ENCODE results near the gene EPC2.

GRCh38 chr2:148684507-148684906, 40.0 kb downstream of the EPC2 start:
- TF ChIP-seq CTCF (conservative IDR thresholded peaks at IDR 0.05; ENCODE audit: low read depth in 2 of 2) = no peak
- no peak for TF ChIP-seq EZH2phosphoT487 (IDR thresholded peaks at IDR 0.05; ENCODE audit: unreplicated experiment)
- TF ChIP-seq ETS1 (IDR thresholded peaks at IDR 0.05) = no peak
- no peak for TF ChIP-seq CREB1 (CRISPR knock-in tag; IDR thresholded peaks at IDR 0.05; ENCODE audit: low read depth)
- TF ChIP-seq REST (IDR thresholded peaks at IDR 0.05; ENCODE audit: unreplicated experiment) = no peak
- no peak for TF ChIP-seq POLR2AphosphoS5 (IDR thresholded peaks at IDR 0.05; ENCODE audit: low read depth)
- no peak for TF ChIP-seq EZH2 (IDR thresholded peaks at IDR 0.05; ENCODE audit: low read depth, unreplicated experiment)
- no peak for TF ChIP-seq NANOG (IDR thresholded peaks at IDR 0.05; ENCODE audit: borderline replicate concordance)
- no peak for TF ChIP-seq JUNB (IDR thresholded peaks at IDR 0.05; ENCODE audit: unreplicated experiment)

Data from GM23338 (cell line).